Cardiac fibroblast (primary cell): ENCODE data around the gene FHL3.
A peak's percentile ranks its signal among the peaks of the same experiment; 100 is the strongest.

Experiments used
- DNase-seq, 2 donors: peaks; one replicate each; pipeline versions ENCODE4 v3.0.0 to v3.0.0-alpha.2; 2010; ENCODE audit warnings: low read depth in 2 of 2
- H3K4me3 ChIP-seq, 2 donors: replicated peaks in 1 of 2; 1 replicate in 1 of 2; 2 replicates in 1 of 2; pipeline ENCODE4 v1.5.1; 2011; ENCODE audit warnings: low read depth in 2 of 2, low read length in 2 of 2, mild to moderate bottlenecking in 2 of 2, moderate library complexity in 1 of 2
- CTCF ChIP-seq: IDR thresholded peaks from one replicate; pipeline ENCODE4 v1.5.1; 2011; ENCODE audit warnings: low read depth, mild to moderate bottlenecking, low read length, inconsistent platforms

The FHL3 gene

GRCh38 chr1:37998913-37999429 is 6.3 kb downstream of the FHL3 start:
- no peak for TF ChIP-seq CTCF
- no peak for DNase-seq
- peak overlapping the region in 1 of 2 donors; percentile 19 for H3K4me3 ChIP-seq

GRCh38 chr1:37998089-37998808 is 7.1 kb downstream of the FHL3 start:
- H3K4me3 ChIP-seq: no peak overlapping the region
- DNase-seq: no peak
- TF ChIP-seq CTCF: no peak

- TF ChIP-seq CTCF: no peak
Observed at GRCh38 chr1:37997256-37998088, 7.8 kb downstream of the FHL3 start.

GRCh38 chr1:37995751-37996345 is 9.5 kb downstream of the FHL3 start:
- peak overlapping the region; percentile 10 to 24 for H3K4me3 ChIP-seq
- DNase-seq: peak; percentile 73 to 76
- TF ChIP-seq CTCF: no peak

More at GRCh38 chr1:37997256-37998088, 7.8 kb downstream of the FHL3 start:
- DNase-seq: no peak
- H3K4me3 ChIP-seq: no peak overlapping the region

- TF ChIP-seq CTCF: no peak
- H3K4me3 ChIP-seq: no peak overlapping the region
- DNase-seq: no peak
Observed at GRCh38 chr1:37994886-37995566, 10.3 kb downstream of the FHL3 start.

- DNase-seq: peak; percentile 22 to 40
- TF ChIP-seq CTCF: no peak
- H3K4me3 ChIP-seq: peak overlapping the region; percentile 96 to 97
Observed at GRCh38 chr1:37989361-37989930, 15.9 kb downstream of the FHL3 start.
